Brain microvascular endothelial cell (primary cell): ENCODE data around the gene ESRRB.

Experiments
- DNase-seq: peaks from one replicate; pipeline ENCODE4 v3.0.0-alpha.2; 2020
- H3K27ac ChIP-seq: fragments of 250-450 bp; sonication (Bioruptor Pico); 2 replicates; pipeline ENCODE4 v1.5.1; 2020; ENCODE audit warnings: mild to moderate bottlenecking, moderate library complexity
- H3K27me3 ChIP-seq: fragments of 250-450 bp; sonication (Bioruptor Pico); replicated peaks from 2 replicates; pipeline ENCODE4 v1.5.1; 2020; ENCODE audit warnings: mild to moderate bottlenecking
- H3K36me3 ChIP-seq: fragments of 250-450 bp; sonication (Bioruptor Pico); replicated peaks from 2 replicates; pipeline ENCODE4 v1.5.1; 2020; ENCODE audit warnings: mild to moderate bottlenecking
- H3K4me3 ChIP-seq: 2 replicates; pipeline ENCODE4 v1.5.1; 2011; ENCODE audit warnings: low read depth, mild to moderate bottlenecking, control low read depth, low read length, moderate library complexity
- CTCF ChIP-seq: IDR thresholded peaks from 2 replicates; pipeline ENCODE4 v1.5.1; 2011; ENCODE audit warnings: low read depth, mild to moderate bottlenecking, moderate library complexity, low read length, control low read depth, inconsistent platforms; ENCODE audit errors: missing control alignments
- in situ Hi-C: cut with HindIII; loops from 2 replicates; pipeline ENCODE4 v1.10.0; 2017; ENCODE audit warnings: low sequenced_read_pairs, low pct_ligation_motif_present

ESRRB gene

GRCh38 chr14:76386944-76387782, 11.2 kb downstream of the ESRRB start:
- DNase-seq: peak; percentile 44
- Histone ChIP-seq H3K27ac (no peak overlapping the region), H3K4me3 (no peak overlapping the region), H3K36me3 (no peaks in the 10 kb centered on the region), H3K27me3 (peaks cover 7% of the 10 kb centered on the region)
- in situ Hi-C loops: no loop called here
- TF ChIP-seq CTCF: peak; percentile 100

GRCh38 chr14:76389841-76390240, 13.9 kb downstream of the ESRRB start:
- no peaks in the 10 kb centered on the region for H3K36me3 ChIP-seq
- H3K27me3 ChIP-seq: no peaks in the 10 kb centered on the region
- no peak for TF ChIP-seq CTCF
- H3K4me3 ChIP-seq: no peak overlapping the region
- in situ Hi-C loops: no loop called here
- DNase-seq: no peak
- no peak overlapping the region for H3K27ac ChIP-seq

- in situ Hi-C loops: no loop called here
- no peak overlapping the region for H3K27ac ChIP-seq
- TF ChIP-seq CTCF: no peak
- H3K36me3 ChIP-seq: no peaks in the 10 kb centered on the region
- no peak overlapping the region for H3K4me3 ChIP-seq
- no peak for DNase-seq
- H3K27me3 ChIP-seq: no peaks in the 10 kb centered on the region
Observed at GRCh38 chr14:76390621-76391020, 14.7 kb downstream of the ESRRB start.

GRCh38 chr14:76391981-76392690, 16.2 kb downstream of the ESRRB start:
- in situ Hi-C loops: no loop called here

GRCh38 chr14:76394569-76394968, 18.6 kb downstream of the ESRRB start:
- Histone ChIP-seq H3K36me3 (no peaks in the 10 kb centered on the region), H3K27ac (no peak overlapping the region), H3K4me3 (no peak overlapping the region), H3K27me3 (no peaks in the 10 kb centered on the region)
- no peak for TF ChIP-seq CTCF
- in situ Hi-C loops: no loop called here
- no peak for DNase-seq

More at GRCh38 chr14:76391981-76392690, 16.2 kb downstream of the ESRRB start:
- no peak for TF ChIP-seq CTCF
- no peaks in the 10 kb centered on the region for H3K36me3 ChIP-seq
- H3K4me3 ChIP-seq: no peak overlapping the region
- DNase-seq: no peak
- H3K27me3 ChIP-seq: no peaks in the 10 kb centered on the region
- H3K27ac ChIP-seq: no peak overlapping the region
